GM21381 (cell line): Measurements from ENCODE around the gene CTRB1.
"Not testable (repeated sequence)": the region's sequence is repeated elsewhere in the genome, so short reads cannot be mapped to it uniquely, and the experiment has no call there.

ENCODE experiments used
- ATAC-seq: cut with Tn5 transposase; IDR thresholded peaks from one replicate; pipeline ENCODE4 v1.9.1; 2021; ENCODE audit warnings: mild to moderate bottlenecking, moderate library complexity; ENCODE audit not compliant: unreplicated experiment

Gene CTRB1

GRCh38 chr16:75238853-75239541 lies 20.2 kb downstream of the CTRB1 start:
- no peak for ATAC-seq

GRCh38 chr16:75239542-75240122 lies 20.8 kb downstream of the CTRB1 start:
- no peak for ATAC-seq

- not testable (repeated sequence) for ATAC-seq
Measured at GRCh38 chr16:75240633-75241032, 21.8 kb downstream of the CTRB1 start.

GRCh38 chr16:75241412-75241811 lies 22.6 kb downstream of the CTRB1 start:
- ATAC-seq: no peak

GRCh38 chr16:75241955-75242354 lies 23.2 kb downstream of the CTRB1 start:
- no peak for ATAC-seq

- not testable (repeated sequence) for ATAC-seq
Measured at GRCh38 chr16:75242436-75243078, 23.8 kb downstream of the CTRB1 start.

GRCh38 chr16:75243667-75244224 lies 25.0 kb downstream of the CTRB1 start:
- no peak for ATAC-seq

- no peak for ATAC-seq
Measured at GRCh38 chr16:75244225-75244809, 25.5 kb downstream of the CTRB1 start.

GRCh38 chr16:75244844-75245758 lies 26.3 kb downstream of the CTRB1 start:
- ATAC-seq: no peak

- ATAC-seq: no peak
Measured at GRCh38 chr16:75246504-75247205, 27.9 kb downstream of the CTRB1 start.

- ATAC-seq: no peak
Measured at GRCh38 chr16:75247249-75247648, 28.5 kb downstream of the CTRB1 start.

GRCh38 chr16:75248142-75248535 lies 29.4 kb downstream of the CTRB1 start:
- ATAC-seq: no peak

- ATAC-seq: no peak
Measured at GRCh38 chr16:75248536-75249380, 30.0 kb downstream of the CTRB1 start.

- no peak for ATAC-seq
Measured at GRCh38 chr16:75249441-75249840, 30.7 kb downstream of the CTRB1 start.

GRCh38 chr16:75250089-75250808 lies 31.5 kb downstream of the CTRB1 start:
- ATAC-seq: no peak

- ATAC-seq: peak; percentile 38
Measured at GRCh38 chr16:75250809-75251279, 32.1 kb downstream of the CTRB1 start.

GRCh38 chr16:75251280-75252048 lies 32.7 kb downstream of the CTRB1 start, which contains the start of gene BCAR1:
TSS of gene BCAR1 (minus strand) at chr16:75251624. CDS start at chr16:75251482, 142 bp downstream.
- peak; percentile 76 for ATAC-seq
